ENCODE data around the gene FLYWCH2. TPM values are rescaled to one million over a fixed set of nuclear protein-coding genes. Genes with fewer than 3 reads are reported as not detected.
A peak's percentile ranks its signal among the peaks of the same experiment; 100 is the strongest.

Gene FLYWCH2
- total and polyA plus RNA-seq, 2 of the 13 experiments (the other 11 are each of a cell fraction or from before 2014, with no cell fraction given), result 16.9 to 19.8 TPM

DNA sequence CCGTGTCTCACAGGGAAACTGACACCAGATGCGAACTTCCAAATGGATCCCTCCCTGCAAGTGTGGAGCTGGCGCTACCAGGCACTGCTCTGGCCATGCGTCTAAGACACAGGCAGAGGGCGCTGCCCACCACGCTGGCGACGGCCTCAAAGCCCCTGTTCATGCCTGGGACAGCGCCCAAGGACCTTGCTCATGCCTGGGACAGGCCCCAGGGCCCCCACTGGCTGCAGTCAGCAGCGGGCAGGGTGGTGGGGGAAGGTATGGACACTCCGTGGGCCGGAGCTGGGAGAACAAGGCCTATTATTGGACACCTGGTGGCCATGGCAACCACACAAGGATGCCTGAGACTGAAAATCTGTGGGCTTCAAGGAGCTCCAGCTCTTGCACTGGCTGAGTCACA lies 44.1 kb upstream of the FLYWCH2 start (continued):
- TF ChIP-seq MAZ (IDR thresholded peaks at IDR 0.05; ENCODE audit: borderline replicate concordance, low read depth, low read length), result no peak
- TF ChIP-seq MAZ (CRISPR knock-in tag; IDR thresholded peaks at IDR 0.05; ENCODE audit: low read depth), result 0 out of 2 replicates have a peak, but pooled peaks have one; percentile 15
- no peak for TF ChIP-seq TARDBP (CRISPR knock-in tag; IDR thresholded peaks at IDR 0.05)
- TF ChIP-seq, protein P1, sequence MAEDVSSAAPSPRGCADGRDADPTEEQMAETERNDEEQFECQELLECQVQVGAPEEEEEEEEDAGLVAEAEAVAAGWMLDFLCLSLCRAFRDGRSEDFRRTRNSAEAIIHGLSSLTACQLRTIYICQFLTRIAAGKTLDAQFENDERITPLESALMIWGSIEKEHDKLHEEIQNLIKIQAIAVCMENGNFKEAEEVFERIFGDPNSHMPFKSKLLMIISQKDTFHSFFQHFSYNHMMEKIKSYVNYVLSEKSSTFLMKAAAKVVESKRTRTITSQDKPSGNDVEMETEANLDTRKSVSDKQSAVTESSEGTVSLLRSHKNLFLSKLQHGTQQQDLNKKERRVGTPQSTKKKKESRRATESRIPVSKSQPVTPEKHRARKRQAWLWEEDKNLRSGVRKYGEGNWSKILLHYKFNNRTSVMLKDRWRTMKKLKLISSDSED (CRISPR knock-in tag; IDR thresholded peaks at IDR 0.05), result no peak
- TF ChIP-seq ZNF282 (IDR thresholded peaks at IDR 0.05; ENCODE audit: partially characterized antibody), result no peak
- TF ChIP-seq ZFP90 (CRISPR knock-in tag; IDR thresholded peaks at IDR 0.05; ENCODE audit: borderline replicate concordance), result 0 out of 2 replicates have a peak, but pooled peaks have one; percentile 33
- TF ChIP-seq ZNF598 (CRISPR knock-in tag; IDR thresholded peaks at IDR 0.05; ENCODE audit: borderline replicate concordance), result no peak; the same call in 1 of the 2 replicates
- TF ChIP-seq, protein P2, sequence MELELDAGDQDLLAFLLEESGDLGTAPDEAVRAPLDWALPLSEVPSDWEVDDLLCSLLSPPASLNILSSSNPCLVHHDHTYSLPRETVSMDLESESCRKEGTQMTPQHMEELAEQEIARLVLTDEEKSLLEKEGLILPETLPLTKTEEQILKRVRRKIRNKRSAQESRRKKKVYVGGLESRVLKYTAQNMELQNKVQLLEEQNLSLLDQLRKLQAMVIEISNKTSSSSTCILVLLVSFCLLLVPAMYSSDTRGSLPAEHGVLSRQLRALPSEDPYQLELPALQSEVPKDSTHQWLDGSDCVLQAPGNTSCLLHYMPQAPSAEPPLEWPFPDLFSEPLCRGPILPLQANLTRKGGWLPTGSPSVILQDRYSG (CRISPR knock-in tag; IDR thresholded peaks at IDR 0.05), result no peak
- TF ChIP-seq SETDB1 (CRISPR knock-in tag; IDR thresholded peaks at IDR 0.05; ENCODE audit: borderline replicate concordance), result no peak
- no peak for TF ChIP-seq RELA (CRISPR knock-in tag; IDR thresholded peaks at IDR 0.05)
- TF ChIP-seq ZNF713 (CRISPR knock-in tag; IDR thresholded peaks at IDR 0.05), result 0 out of 2 replicates have a peak, but pooled peaks have one; percentile 45
- no peak for TF ChIP-seq ZBTB38 (CRISPR knock-in tag; IDR thresholded peaks at IDR 0.05)
- TF ChIP-seq NKX3-1 (CRISPR knock-in tag; IDR thresholded peaks at IDR 0.05), result no peak
- no peak for TF ChIP-seq HMG20A (CRISPR knock-in tag; IDR thresholded peaks at IDR 0.05; ENCODE audit: borderline replicate concordance)
- TF ChIP-seq ZFAT (CRISPR knock-in tag; conservative IDR thresholded peaks at IDR 0.05), result no peak
- TF ChIP-seq, protein P3, sequence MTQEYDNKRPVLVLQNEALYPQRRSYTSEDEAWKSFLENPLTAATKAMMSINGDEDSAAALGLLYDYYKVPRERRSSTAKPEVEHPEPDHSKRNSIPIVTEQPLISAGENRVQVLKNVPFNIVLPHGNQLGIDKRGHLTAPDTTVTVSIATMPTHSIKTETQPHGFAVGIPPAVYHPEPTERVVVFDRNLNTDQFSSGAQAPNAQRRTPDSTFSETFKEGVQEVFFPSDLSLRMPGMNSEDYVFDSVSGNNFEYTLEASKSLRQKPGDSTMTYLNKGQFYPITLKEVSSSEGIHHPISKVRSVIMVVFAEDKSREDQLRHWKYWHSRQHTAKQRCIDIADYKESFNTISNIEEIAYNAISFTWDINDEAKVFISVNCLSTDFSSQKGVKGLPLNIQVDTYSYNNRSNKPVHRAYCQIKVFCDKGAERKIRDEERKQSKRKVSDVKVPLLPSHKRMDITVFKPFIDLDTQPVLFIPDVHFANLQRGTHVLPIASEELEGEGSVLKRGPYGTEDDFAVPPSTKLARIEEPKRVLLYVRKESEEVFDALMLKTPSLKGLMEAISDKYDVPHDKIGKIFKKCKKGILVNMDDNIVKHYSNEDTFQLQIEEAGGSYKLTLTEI (CRISPR knock-in tag; conservative IDR thresholded peaks at IDR 0.05), result no peak
- no peak for TF ChIP-seq ZNF850 (CRISPR knock-in tag; conservative IDR thresholded peaks at IDR 0.05)
- TF ChIP-seq ZNF331 (CRISPR knock-in tag; IDR thresholded peaks at IDR 0.05), result peak; percentile 28; the same call in 1 of the 2 replicates
- no peak for TF ChIP-seq ZNF260 (CRISPR knock-in tag; IDR thresholded peaks at IDR 0.05; ENCODE audit: borderline replicate concordance, low read depth)
- TF ChIP-seq ZNF792 (CRISPR knock-in tag; IDR thresholded peaks at IDR 0.05), result no peak
- TF ChIP-seq KDM5B (CRISPR knock-in tag; IDR thresholded peaks at IDR 0.05; ENCODE audit: borderline replicate concordance), result 0 out of 2 replicates have a peak, but pooled peaks have one; percentile 23
- no peak for TF ChIP-seq ZBTB7A (CRISPR knock-in tag; IDR thresholded peaks at IDR 0.05)
- TF ChIP-seq HOXA5 (CRISPR knock-in tag; IDR thresholded peaks at IDR 0.05), result no peak
- no peak for TF ChIP-seq MTA1 (CRISPR knock-in tag; IDR thresholded peaks at IDR 0.05; ENCODE audit: borderline replicate concordance)
- no peak for TF ChIP-seq GZF1 (CRISPR knock-in tag; IDR thresholded peaks at IDR 0.05)
- TF ChIP-seq, protein P4, sequence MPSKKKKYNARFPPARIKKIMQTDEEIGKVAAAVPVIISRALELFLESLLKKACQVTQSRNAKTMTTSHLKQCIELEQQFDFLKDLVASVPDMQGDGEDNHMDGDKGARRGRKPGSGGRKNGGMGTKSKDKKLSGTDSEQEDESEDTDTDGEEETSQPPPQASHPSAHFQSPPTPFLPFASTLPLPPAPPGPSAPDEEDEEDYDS (CRISPR knock-in tag; IDR thresholded peaks at IDR 0.05), result no peak
- no peak for TF ChIP-seq ZNF737 (CRISPR knock-in tag; IDR thresholded peaks at IDR 0.05; ENCODE audit: borderline replicate concordance)
- no peak; the same call in 1 of the 2 replicates for TF ChIP-seq ZNF776 (CRISPR knock-in tag; IDR thresholded peaks at IDR 0.05)
- no peak for TF ChIP-seq ZNF101 (CRISPR knock-in tag; IDR thresholded peaks at IDR 0.05; ENCODE audit: borderline replicate concordance, low read depth)

All from HepG2 (cell line).